SK-N-SH (cell line): Measurements from ENCODE around the gene TRMT44. TPM values are rescaled to one million over a fixed set of nuclear protein-coding genes. Genes with fewer than 3 reads are reported as not detected.

Experiments used
- CTCF ChIA-PET: fragments of 300-600, 350-600 bp; formaldehyde crosslinking; extraction: SDS; loops from one replicate; lab custom pipeline; 2021; lab: Yijun Ruan, JAX
- POLR2A ChIA-PET: fragments of 350-600 bp; sonication (Branson Sonifier 250); formaldehyde crosslinking; extraction: SDS; loops from one replicate; lab custom pipeline; 2020; ENCODE audit warnings: antibody characterized with exemption, inconsistent platforms; lab: Yijun Ruan, JAX
- DNase-seq: peaks from one replicate; pipeline ENCODE4 v3.0.0; 2012
- H2AFZ ChIP-seq: fragments of 200-600 bp; sonication (generic); 2 replicates; pipeline ENCODE4 v1.8.1; 2016; ENCODE audit warnings: antibody characterized with exemption, mild to moderate bottlenecking, low read depth
- H3F3A ChIP-seq: fragments of 200-600 bp; sonication (generic); replicated peaks from 2 replicates; pipeline ENCODE3; 2016; ENCODE audit warnings: antibody characterized with exemption, mild to moderate bottlenecking; ENCODE audit not compliant: insufficient read depth
- H3K27ac ChIP-seq, 2 experiments: fragments of 200-500 bp in 1 of 2; fragments of 200-600 bp in 1 of 2; sonication (Bioruptor generic) in 1 of 2; sonication (generic), shearing (Covaris generic) in 1 of 2; 2 replicates each; pipeline versions ENCODE4 v1.5.1 to v1.6.1; 2014 to 2016; ENCODE audit warnings: low read depth in 2 of 2, inconsistent platforms in 1 of 2, low read length in 1 of 2, mild to moderate bottlenecking in 1 of 2, mixed read lengths in 1 of 2
- H3K27me3 ChIP-seq: fragments of 200-600 bp; sonication (generic), shearing (Covaris generic); 2 replicates; pipeline ENCODE4 v1.6.1; 2016; ENCODE audit warnings: mixed run types; ENCODE audit not compliant: insufficient read depth
- H3K36me3 ChIP-seq, 2 experiments: fragments of 200-500 bp in 1 of 2; fragments of 200-600 bp in 1 of 2; sonication (Bioruptor generic) in 1 of 2; sonication (generic) in 1 of 2; replicated peaks in 1 of 2; 2 replicates each; pipeline versions ENCODE3 to v1.5.1; 2014 to 2016; ENCODE audit warnings: low read length in 1 of 2, mild to moderate bottlenecking in 1 of 2; ENCODE audit not compliant: insufficient read depth in 2 of 2, control insufficient read depth in 1 of 2
- H3K4me1 ChIP-seq, 2 experiments: fragments of 200-500 bp in 1 of 2; fragments of 200-600 bp in 1 of 2; sonication (Bioruptor generic) in 1 of 2; sonication (generic), shearing (Covaris generic) in 1 of 2; 2 replicates each; pipeline versions ENCODE4 v1.5.1 to v1.6.1; 2014 to 2016; ENCODE audit warnings: low read depth in 1 of 2, low read length in 1 of 2, mixed run types in 1 of 2; ENCODE audit not compliant: insufficient read depth in 2 of 2, control insufficient read depth in 1 of 2
- H3K4me2 ChIP-seq: fragments of 200-600 bp; sonication (generic), shearing (Covaris generic); 2 replicates; pipeline ENCODE4 v1.6.1; 2017; ENCODE audit warnings: mixed run types
- H3K4me3 ChIP-seq, 2 experiments: fragments of 200-500 bp in 1 of 2; fragments of 200-600 bp in 1 of 2; sonication (Bioruptor generic) in 1 of 2; sonication (generic), shearing (Covaris generic) in 1 of 2; 2 replicates each; pipeline versions ENCODE4 v1.5.1 to v1.8.1; 2014 to 2016; ENCODE audit warnings: low read depth in 2 of 2, inconsistent platforms in 1 of 2, low read length in 1 of 2, mild to moderate bottlenecking in 1 of 2, mixed read lengths in 1 of 2, moderate library complexity in 1 of 2
- H3K79me2 ChIP-seq: fragments of 200-600 bp; sonication (generic); 2 replicates; pipeline ENCODE4 v1.8.1; 2017; ENCODE audit warnings: mild to moderate bottlenecking; ENCODE audit not compliant: insufficient read depth
- H3K9ac ChIP-seq: fragments of 200-600 bp; sonication (generic); 2 replicates; pipeline ENCODE4 v1.6.1; 2017; ENCODE audit warnings: mixed run types
- H3K9me2 ChIP-seq: fragments of 200-600 bp; sonication (generic); 2 replicates; pipeline ENCODE4 v1.6.1; 2017; ENCODE audit warnings: mixed run types
- H3K9me3 ChIP-seq: fragments of 200-600 bp; sonication (generic); 2 replicates; pipeline ENCODE4 v1.6.1; 2017; ENCODE audit warnings: mixed run types, mild to moderate bottlenecking, moderate library complexity
- H4K20me1 ChIP-seq: fragments of 200-600 bp; sonication (generic); 2 replicates; pipeline ENCODE4 v1.6.1; 2017; ENCODE audit warnings: mild to moderate bottlenecking, mixed run types; ENCODE audit not compliant: insufficient read depth
- CHD2 ChIP-seq: fragments of 150-350 bp; IDR thresholded peaks from 2 replicates; pipeline ENCODE4 v1.6.1; 2018; ENCODE audit warnings: low read length; ENCODE audit not compliant: partially characterized antibody
- CTCF ChIP-seq: fragments of 200-600 bp; sonication (generic); IDR thresholded peaks from 2 replicates; pipeline ENCODE4 v1.6.1; 2017; ENCODE audit warnings: antibody characterized with exemption, mild to moderate bottlenecking, moderate library complexity
- EP300 ChIP-seq, 2 experiments: IDR thresholded peaks; 2 replicates each; pipeline versions ENCODE4 v1.4.0 to v1.6.1; 2012; ENCODE audit warnings: borderline replicate concordance in 1 of 2, low read depth in 1 of 2, low read length in 1 of 2
- EZH2phosphoT487 ChIP-seq: fragments of 200-600 bp; sonication (generic); IDR thresholded peaks from 2 replicates; pipeline ENCODE4 v1.6.1; 2017; ENCODE audit warnings: low read depth, mixed run types, mild to moderate bottlenecking, antibody characterized with exemption, moderate library complexity, borderline replicate concordance
- FOXM1 ChIP-seq: IDR thresholded peaks from 2 replicates; pipeline ENCODE4 v1.4.0; 2012; ENCODE audit warnings: low read depth, mild to moderate bottlenecking
- IRF3 ChIP-seq: fragments of 150-350 bp; IDR thresholded peaks from 2 replicates; pipeline ENCODE4 v1.6.1; 2016; ENCODE audit warnings: mild to moderate bottlenecking, low read depth, low read length
- JUND ChIP-seq: IDR thresholded peaks from 2 replicates; pipeline ENCODE4 v1.4.0; 2012
- NRF1 ChIP-seq: IDR thresholded peaks from 2 replicates; pipeline ENCODE4 v1.6.1; 2012; ENCODE audit warnings: low read depth, mild to moderate bottlenecking, low read length
- PBX3 ChIP-seq: IDR thresholded peaks from 2 replicates; pipeline ENCODE4; 2012
- RAD21 ChIP-seq: IDR thresholded peaks from 2 replicates; pipeline ENCODE4 v1.6.1; 2012; ENCODE audit warnings: mild to moderate bottlenecking, low read length
- RCOR1 ChIP-seq: fragments of 150-350 bp; IDR thresholded peaks from 2 replicates; pipeline ENCODE4 v1.6.1; 2017; ENCODE audit warnings: antibody characterized with exemption, low read length
- RFX5 ChIP-seq: IDR thresholded peaks from 2 replicates; pipeline ENCODE4 v1.6.1; 2012; ENCODE audit warnings: mild to moderate bottlenecking, improper control_type of control experiment, low read length
- RXRA ChIP-seq: IDR thresholded peaks from 2 replicates; pipeline ENCODE4 v1.4.0; 2012; ENCODE audit warnings: low read depth, mild to moderate bottlenecking, borderline replicate concordance
- ZBTB33 ChIP-seq: IDR thresholded peaks from 2 replicates; pipeline ENCODE4 v1.4.0; 2012; ENCODE audit warnings: low read depth, borderline replicate concordance
- WGBS: methylation state at CpG from one replicate; pipeline ENCODE4 v1.1.6; 2017; ENCODE audit warnings: low lambda C conversion rate; 5-methylcytosine and 5-hydroxymethylcytosine counted together
- polyA plus RNA-seq, 3 experiments: library from polyadenylated mRNA; depleted of rRNA; stranded (reverse); fragments of >200 nt; gene quantifications; 2 replicates each; pipeline ENCODE4 v1.2.3, GENCODE V29; 2012

Gene TRMT44
- polyA plus RNA-seq, 1 of the 3 experiments (the other 2 are of a cell fraction), result 6.0 TPM

- WGBS, result 96% methylated on average over 11 of the region's 11 CpGs
- POLR2A ChIA-PET, result interaction anchor here (1.1 kb wide), 1 partner anchor 10 kb away, joined by 3 read pairs; no protein-coding TSS in a partner anchor
These were observed 1.8 kb upstream of the TRMT44 start for GRCh38 chr4:8438743-8439142.

GRCh38 chr4:8439168-8439567 is 1.4 kb upstream of the TRMT44 start:
- H3K4me3 ChIP-seq, result peak overlapping the region; percentile 84 to 99; a peak in 1 of 4 replicates
- H3K4me2 ChIP-seq, result peak overlapping the region; percentile 96
- no peak overlapping the region for H3K27ac ChIP-seq
- no peak overlapping the region for H2AFZ ChIP-seq
- no peaks in the 10 kb centered on the region for H3K9me3 ChIP-seq
- CTCF ChIA-PET, result interaction anchor here (2.1 kb wide), 1 partner anchor 10 kb away, joined by 8 read pairs; no protein-coding TSS in a partner anchor
- peaks cover 4 to 21% of the 10 kb centered on the region in 2 experiments; a peak in 3 of 4 replicates for H3K4me1 ChIP-seq
- peaks cover 3% of the 10 kb centered on the region for H3F3A ChIP-seq
- DNase-seq, result no peak
- H3K9ac ChIP-seq, result peak overlapping the region; percentile 85
- peaks cover 10% of the 10 kb centered on the region; the same call in 1 of the 2 replicates for H4K20me1 ChIP-seq
- H3K27me3 ChIP-seq, result no peaks in the 10 kb centered on the region
- POLR2A ChIA-PET, result interaction anchor here (1.1 kb wide), 1 partner anchor 11 kb away, joined by 3 read pairs; no protein-coding TSS in a partner anchor
- H3K9me2 ChIP-seq, result no peaks in the 10 kb centered on the region
- peaks cover 73% of the 10 kb centered on the region for H3K79me2 ChIP-seq
- peaks cover 3% of the 10 kb centered on the region in 2 experiments for H3K36me3 ChIP-seq
- 64% methylated on average over 3 of the region's 3 CpGs for WGBS
- TF ChIP-seq EP300 (IDR thresholded peaks at IDR 0.05; ENCODE audit: borderline replicate concordance in 1 of 2, low read depth in 1 of 2, low read length in 1 of 2), result no peak
- TF ChIP-seq NRF1, result no peak
- TF ChIP-seq FOXM1, result no peak
- TF ChIP-seq EZH2phosphoT487, result no peak
- TF ChIP-seq CTCF, result no peak
- TF ChIP-seq RFX5, result no peak
- no peak for TF ChIP-seq ZBTB33
- TF ChIP-seq PBX3, result no peak

More at GRCh38 chr4:8438743-8439142, 1.8 kb upstream of the TRMT44 start:
- Histone ChIP-seq H3K27ac (no peak overlapping the region), H3K27me3 (no peaks in the 10 kb centered on the region), H4K20me1 (peaks cover 10% of the 10 kb centered on the region; the same call in 1 of the 2 replicates), H3F3A (peaks cover 3% of the 10 kb centered on the region), H3K36me3 (peaks cover 3 to 5% of the 10 kb centered on the region in 2 experiments), H3K9me2 (no peaks in the 10 kb centered on the region), H3K9me3 (no peaks in the 10 kb centered on the region), H3K4me1 (peaks cover 4 to 21% of the 10 kb centered on the region in 2 experiments; a peak in 3 of 4 replicates), H3K4me3 (no peak overlapping the region), H3K79me2 (peaks cover 69% of the 10 kb centered on the region), H2AFZ (no peak overlapping the region), H3K4me2 (peak overlapping the region; percentile 96; the same call in 1 of the 2 replicates), H3K9ac (no peak overlapping the region)
- no peak for DNase-seq
- TF ChIP-seq CHD2 (no peak), EP300 (IDR thresholded peaks at IDR 0.05; ENCODE audit: borderline replicate concordance in 1 of 2, low read depth in 1 of 2, low read length in 1 of 2) (no peak), RAD21 (no peak), JUND (no peak), RCOR1 (no peak), RXRA (no peak), ZBTB33 (no peak), RFX5 (no peak), IRF3 (no peak), FOXM1 (no peak)
- CTCF ChIA-PET, result interaction anchor here (1.6 to 2.1 kb wide), 2 partner anchors 9 to 29 kb away, joined by 6 to 8 read pairs; no protein-coding TSS in a partner anchor
